ENCODE data around the gene GRK5. TPM values are rescaled to one million over a fixed set of nuclear protein-coding genes. Genes with fewer than 3 reads are reported as not detected.

GRK5 gene
- total RNA-seq, 1 experiment from 2014 or later: 1.2 TPM

GRCh38 chr10:119443970-119444660 lies 236.7 kb downstream of the GRK5 start:
- Mint-ChIP-seq H3K4me1 (peaks cover 14 to 20% of the 10 kb centered on the region in 2 experiments), H3K27ac (no peak overlapping the region), H3K27me3 (ENCODE audit: low read depth) (peaks cover 11% of the 10 kb centered on the region), H3K4me3 (no peak overlapping the region), H3K36me3 (ENCODE audit: insufficient read depth in 1 of 3, low read depth in 3 of 3) (peaks cover 0 to 2% (median 0%) of the 10 kb centered on the region in 3 experiments; a peak in 1 of 7 replicates), H3K9me3 (peaks cover 0 to 3% of the 10 kb centered on the region in 2 experiments; a peak in 1 of 5 replicates)
- Histone ChIP-seq H2BK15ac (ENCODE audit: low read depth, low read length) (no peak overlapping the region), H3K9ac (ENCODE audit: extremely low read depth, insufficient read length, low read length) (no peak overlapping the region), H3K79me2 (ENCODE audit: insufficient read depth, low read length) (no peaks in the 10 kb centered on the region; the same call in 1 of the 2 replicates), H3K9me3 (ENCODE audit: control insufficient read depth, low read depth, low read length) (no peaks in the 10 kb centered on the region), H2AFZ (ENCODE audit: low read length) (no peak overlapping the region), H2AK5ac (ENCODE audit: insufficient read length, low read length) (no peak overlapping the region), H3K14ac (ENCODE audit: insufficient read depth, low read length) (no peak overlapping the region), H3K4ac (ENCODE audit: low read depth, low read length) (no peak overlapping the region), H3K4me2 (ENCODE audit: insufficient read depth, insufficient read length, low read length) (no peak overlapping the region), H3K56ac (ENCODE audit: insufficient read length, low read depth, low read length) (no peak overlapping the region), H3K27me3 (ENCODE audit: insufficient read depth, low read length) (no peaks in the 10 kb centered on the region; the same call in 1 of the 2 replicates), H3K79me1 (ENCODE audit: insufficient read depth, low read depth, low read length, poor library complexity, severe bottlenecking) (no peaks in the 10 kb centered on the region), H2BK20ac (ENCODE audit: low read depth, low read length, poor library complexity, severe bottlenecking) (no peak overlapping the region), H4K20me1 (ENCODE audit: control insufficient read depth, insufficient read depth, insufficient read length) (no peaks in the 10 kb centered on the region), H4K91ac (ENCODE audit: insufficient read length, low read depth, low read length) (no peak overlapping the region), H3K23ac (ENCODE audit: insufficient read length, low read depth, low read length) (no peak overlapping the region), H3K4me1 (ENCODE audit: insufficient read depth, low read length) (no peaks in the 10 kb centered on the region), H4K8ac (replicated peaks; ENCODE audit: insufficient read length, low read depth, low read length) (no peak overlapping the region), H4K5ac (ENCODE audit: insufficient read length, low read depth, low read length) (no peak overlapping the region), H2BK120ac (ENCODE audit: low read depth, low read length, poor library complexity, severe bottlenecking) (no peak overlapping the region), H2BK12ac (ENCODE audit: insufficient read length, low read depth, low read length) (no peak overlapping the region), H2BK5ac (ENCODE audit: insufficient read length, low read length) (no peak overlapping the region), H3T11ph (ENCODE audit: low read length) (no peak overlapping the region), H3K27ac (ENCODE audit: insufficient read length, low read depth, low read length) (no peak overlapping the region), H3K18ac (ENCODE audit: insufficient read length, low read depth, low read length) (no peak overlapping the region), H3K23me2 (ENCODE audit: insufficient read length, low read depth, low read length, poor library complexity, severe bottlenecking) (peaks cover 4% of the 10 kb centered on the region)
- WGBS (ENCODE audit: extremely low coverage, insufficient read length, low lambda C conversion rate): no CpG with 5 or more reads among the region's 12 CpGs
- TF ChIP-seq CTCF (conservative IDR thresholded peaks at IDR 0.05): no peak
- DNase-seq: no peak

All from H9 (cell line).